T1000 (cell line): ENCODE results near the gene RYK.
"Not testable (repeated sequence)": the region's sequence is repeated elsewhere in the genome, so short reads cannot be mapped to it uniquely, and the experiment has no call there.

ENCODE experiments used
- DNase-seq: peaks from one replicate; lab custom pipeline; 2025; ENCODE audit warnings: mixed read lengths; lab: John Stamatoyannopoulos, UW

The RYK gene

GRCh38 chr3:134216191-134216764 is 34.4 kb downstream of the RYK start:
- DNase-seq: no peak

- no peak for DNase-seq
Measured at GRCh38 chr3:134214239-134214638, 36.4 kb downstream of the RYK start.

GRCh38 chr3:134212967-134213665 is 37.5 kb downstream of the RYK start:
- peak; percentile 57 for DNase-seq

GRCh38 chr3:134211797-134212196 is 38.9 kb downstream of the RYK start:
- DNase-seq: peak; percentile 4

- no peak for DNase-seq
Measured at GRCh38 chr3:134205451-134205850, 45.2 kb downstream of the RYK start.

GRCh38 chr3:134201201-134202130 is 49.2 kb downstream of the RYK start:
- peak; percentile 7 for DNase-seq

- not testable (repeated sequence) for DNase-seq
Measured at GRCh38 chr3:134199880-134200279, 50.8 kb downstream of the RYK start.

- no peak for DNase-seq
Measured at GRCh38 chr3:134199240-134199639, 51.4 kb downstream of the RYK start.

GRCh38 chr3:134198414-134198813 is 52.2 kb downstream of the RYK start:
- no peak for DNase-seq

GRCh38 chr3:134197681-134198261 is 52.9 kb downstream of the RYK start:
- no peak for DNase-seq

- DNase-seq: no peak
Measured at GRCh38 chr3:134194247-134194646, 56.4 kb downstream of the RYK start.

- DNase-seq: no peak
Measured at GRCh38 chr3:134190250-134190649, 60.4 kb downstream of the RYK start.

- DNase-seq: no peak
Measured at GRCh38 chr3:134189849-134190248, 60.8 kb downstream of the RYK start.

- no peak for DNase-seq
Measured at GRCh38 chr3:134186391-134186790, 64.3 kb downstream of the RYK start.

- no peak for DNase-seq
Measured at GRCh38 chr3:134180761-134181160, 69.9 kb downstream of the RYK start.

- no peak for DNase-seq
Measured at GRCh38 chr3:134179508-134179907, 71.2 kb downstream of the RYK start.

- no peak for DNase-seq
Measured at GRCh38 chr3:134163096-134163495, 87.6 kb downstream of the RYK start.

GRCh38 chr3:134161898-134162615 is 88.6 kb downstream of the RYK start:
- DNase-seq: no peak

GRCh38 chr3:134155446-134155845 is 95.2 kb downstream of the RYK start:
- no peak for DNase-seq

GRCh38 chr3:134153761-134154160 is 96.9 kb downstream of the RYK start:
- DNase-seq: no peak

- DNase-seq: no peak
Measured at GRCh38 chr3:134150476-134150875, 100.2 kb downstream of the RYK start.

GRCh38 chr3:134149286-134149685 is 101.4 kb downstream of the RYK start:
- DNase-seq: no peak
